Fibroblast of peridontal ligament (primary cell): ENCODE measurements around the gene MCUR1.
"Not testable (repeated sequence)": the region's sequence is repeated elsewhere in the genome, so short reads cannot be mapped to it uniquely, and the experiment has no call there.

ENCODE experiments used
- DNase-seq: peaks from one replicate; pipeline ENCODE4 v3.0.0-alpha.2; 2010; ENCODE audit errors: extremely low read depth

The MCUR1 gene

DNA sequence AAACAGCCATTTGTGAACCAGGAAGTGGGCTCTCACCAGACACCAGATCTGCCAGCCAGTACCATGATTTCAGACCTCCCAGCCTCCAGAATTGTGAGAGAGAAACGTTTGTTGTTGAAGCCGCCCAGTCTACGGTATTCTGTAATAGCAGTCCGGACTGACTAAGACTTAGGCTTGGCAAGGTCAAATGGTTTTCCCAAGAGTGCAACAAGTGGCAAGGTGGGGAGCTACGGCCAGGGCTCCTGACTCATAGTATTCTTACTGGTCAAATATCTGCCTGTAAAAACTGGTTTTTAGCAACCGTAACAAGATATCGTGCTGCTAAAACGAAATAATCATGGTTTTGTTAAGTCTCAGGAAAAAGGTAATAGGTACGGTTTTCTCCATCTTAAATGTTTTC, 37.8 kb downstream of the MCUR1 start:
- DNase-seq, result no peak

DNA sequence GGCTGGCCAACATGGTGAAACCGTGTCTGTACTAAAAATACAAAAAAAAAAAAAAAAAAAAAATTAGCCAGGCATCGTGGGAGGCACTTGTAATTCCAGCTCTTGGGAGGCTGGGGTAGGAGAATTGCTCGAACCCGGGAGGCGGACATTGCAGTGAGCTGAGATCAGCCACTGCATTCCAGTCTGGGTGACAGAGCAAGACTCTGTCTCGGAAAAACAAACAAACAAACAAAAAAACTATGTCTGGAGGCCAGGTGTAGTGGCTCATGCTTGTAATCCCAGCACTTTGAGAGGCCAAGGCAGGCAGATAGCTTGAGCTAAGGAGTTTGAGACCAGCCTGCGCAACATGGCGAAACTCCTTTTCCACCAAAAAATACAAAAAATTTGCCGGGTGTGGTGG, 38.9 kb downstream of the MCUR1 start:
- DNase-seq, result not testable (repeated sequence)

DNA sequence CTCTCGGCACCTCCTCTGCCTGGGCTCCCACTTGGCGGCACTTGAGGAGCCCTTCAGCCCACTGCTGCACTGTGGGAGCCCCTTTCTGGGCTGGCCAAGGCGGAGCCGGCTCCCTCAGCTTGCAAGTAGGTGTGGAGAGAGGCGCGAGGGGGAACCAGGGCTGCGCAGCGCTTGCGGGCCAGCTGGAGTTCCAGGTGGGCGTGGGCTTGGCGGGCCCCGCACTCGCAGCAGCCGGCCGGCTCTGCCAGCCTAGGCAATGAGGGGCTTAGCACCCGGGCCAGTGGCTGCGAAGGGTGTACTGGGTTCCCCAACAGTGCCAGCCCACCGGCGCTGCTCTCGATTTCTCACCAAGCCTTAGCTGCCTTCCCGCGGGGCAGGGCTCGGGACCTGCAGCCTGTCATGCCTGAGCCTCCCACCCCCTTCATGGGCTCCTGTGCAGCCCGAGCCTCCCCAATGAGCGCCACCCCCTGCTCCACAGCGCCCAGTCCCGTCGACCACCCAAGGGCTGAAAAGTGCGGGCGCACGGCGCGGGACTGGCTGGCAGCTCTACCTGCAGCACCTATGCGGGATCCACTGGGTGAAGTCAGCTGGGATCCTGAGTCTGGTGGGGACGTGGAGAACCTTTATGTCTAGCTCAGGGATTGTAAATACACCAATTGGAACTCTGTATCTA, 41.9 kb downstream of the MCUR1 start:
- not testable (repeated sequence) for DNase-seq

DNA sequence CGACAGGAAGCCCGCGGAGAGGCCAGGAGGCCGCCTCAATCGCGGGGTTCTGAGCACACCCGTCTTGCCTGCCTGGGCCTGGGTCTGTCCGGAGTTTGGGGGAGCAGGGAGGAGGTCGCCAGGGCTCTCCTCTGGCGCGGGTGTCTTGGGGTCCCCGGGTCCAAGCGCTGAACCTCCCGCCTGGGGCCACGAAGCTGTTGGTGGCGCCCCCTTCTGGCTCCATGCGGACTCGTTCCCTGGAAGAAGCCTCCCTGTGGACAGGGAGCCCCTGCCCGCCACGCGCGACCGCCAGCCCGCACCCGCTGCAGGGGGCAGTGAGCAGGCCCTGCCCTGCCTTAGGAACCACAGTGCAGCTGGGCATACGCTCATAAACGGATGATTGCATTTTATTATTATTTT, 44.7 kb downstream of the MCUR1 start:
- no peak for DNase-seq

DNA sequence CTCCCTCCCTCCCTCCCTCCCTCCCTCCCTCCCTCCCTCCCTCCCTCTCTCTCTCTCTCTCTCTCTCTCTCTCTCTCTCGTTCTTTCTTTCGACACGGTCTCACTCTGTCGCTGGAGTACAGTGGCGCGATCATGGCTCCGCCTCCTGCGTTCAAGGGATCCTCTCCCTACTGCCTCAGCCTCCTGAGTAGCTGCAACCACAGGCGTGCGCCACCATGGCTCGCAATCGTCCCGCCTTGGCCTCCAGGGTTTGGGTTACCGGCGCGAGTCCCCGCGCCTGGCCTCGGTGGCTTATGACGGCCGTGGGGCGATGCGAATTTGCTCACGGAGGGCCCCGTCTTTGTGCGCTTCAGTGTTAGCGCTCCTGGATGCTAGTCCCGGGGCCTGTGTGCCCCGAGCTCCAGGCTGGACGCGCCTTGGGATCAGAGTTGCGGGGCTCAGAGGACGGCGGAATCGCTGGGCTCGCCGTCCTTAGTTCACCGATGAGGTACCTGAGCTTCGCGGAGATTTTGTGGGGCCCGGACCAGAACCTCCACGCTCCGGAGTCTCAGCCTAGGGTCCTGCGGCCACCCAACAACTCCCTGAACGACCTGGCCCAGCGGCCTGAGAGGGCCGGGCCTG, 45.2 kb downstream of the MCUR1 start:
- DNase-seq, result no peak

DNA sequence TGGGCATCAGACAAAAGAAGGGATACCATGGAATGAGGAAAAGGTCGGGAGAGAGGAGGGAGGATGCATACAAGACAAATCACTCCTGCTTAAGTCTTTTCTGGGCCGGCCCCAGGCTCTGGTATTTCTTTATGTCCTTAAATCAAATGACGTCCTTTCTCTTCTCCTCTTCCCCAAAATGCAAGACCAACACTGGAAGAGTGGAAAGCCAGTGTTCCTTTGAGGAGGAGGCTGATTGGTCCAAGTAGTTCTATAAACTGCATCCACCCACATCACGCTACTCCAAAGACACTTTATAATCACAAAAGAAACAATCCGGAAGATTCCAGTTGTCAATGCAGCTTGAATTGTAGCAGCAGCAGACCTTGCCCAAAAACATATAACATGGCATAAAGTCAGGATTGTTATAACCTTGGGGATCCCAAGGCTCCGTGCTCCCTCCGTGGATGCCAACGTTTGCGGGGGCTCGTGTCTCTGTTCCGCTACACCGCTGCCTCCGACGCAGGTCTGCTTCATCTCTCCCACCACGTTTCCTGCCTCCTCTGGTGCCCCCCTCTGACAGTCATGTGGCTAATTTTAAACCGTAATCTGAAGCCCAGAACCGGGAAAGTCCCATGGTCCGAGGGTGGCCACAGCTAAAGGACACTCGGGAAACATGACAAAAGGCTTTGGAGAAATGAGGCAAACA, 47.1 kb downstream of the MCUR1 start:
- DNase-seq, result peak; percentile 75

DNA sequence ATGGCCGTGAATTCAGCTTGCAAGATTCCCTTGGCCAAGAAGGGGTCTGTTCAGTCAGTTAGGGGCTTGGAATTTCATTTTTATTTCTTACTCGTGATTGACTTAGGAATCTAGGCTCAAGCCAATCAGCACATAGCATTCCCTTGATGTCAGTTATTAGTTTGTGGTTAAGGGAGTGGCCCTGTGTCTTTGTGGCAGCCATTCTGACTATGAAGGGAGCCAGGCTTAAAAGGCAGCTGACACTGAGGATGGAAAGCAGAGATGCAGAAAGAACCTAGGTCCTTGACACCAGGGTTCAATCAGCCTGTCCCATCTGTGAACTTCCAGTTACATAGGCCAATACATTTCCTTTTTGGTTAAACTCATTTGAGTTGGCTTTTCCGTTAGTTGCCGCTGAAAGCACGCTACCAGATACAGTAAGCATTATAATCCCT, 48.1 kb downstream of the MCUR1 start:
- peak; percentile 80 for DNase-seq

DNA sequence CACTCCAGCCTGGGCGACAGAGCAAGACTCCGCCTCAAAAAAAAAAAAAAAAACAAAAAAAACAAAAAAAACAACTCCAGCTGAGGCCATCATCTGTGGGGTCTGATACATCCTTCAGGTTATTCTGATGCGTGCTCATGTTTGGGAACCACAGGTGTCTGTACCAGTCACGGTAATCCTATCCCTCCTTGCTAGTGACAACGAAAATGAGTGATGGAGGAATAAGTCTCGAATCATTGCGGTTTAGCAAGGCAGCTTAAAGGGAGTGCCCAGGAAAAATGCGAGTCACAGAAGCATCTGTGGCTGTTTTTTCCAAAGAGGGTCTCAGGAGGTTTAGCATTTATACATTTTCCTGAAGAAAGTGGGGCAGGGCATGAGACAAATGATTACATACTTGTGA, 48.8 kb downstream of the MCUR1 start:
- DNase-seq, result peak; percentile 47

DNA sequence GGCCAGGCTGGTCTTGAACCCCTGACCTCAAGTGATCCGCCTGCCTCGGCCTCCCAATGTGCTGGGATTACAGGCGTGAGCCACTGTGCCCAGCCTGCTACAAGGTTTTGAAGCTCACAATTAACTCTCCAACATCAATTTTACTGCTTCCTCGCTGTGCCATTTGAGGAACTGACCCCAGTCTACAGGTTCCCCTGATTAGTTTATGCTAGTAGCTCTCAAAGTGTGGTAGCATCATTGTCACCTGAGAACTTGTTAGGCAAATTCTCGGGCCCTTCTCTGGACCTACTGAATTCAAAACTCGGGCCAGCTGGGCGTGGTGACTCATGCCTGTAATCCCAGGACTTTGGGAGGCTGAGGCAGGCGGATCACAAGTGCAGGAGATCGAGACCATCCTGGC, 49.4 kb downstream of the MCUR1 start:
- no peak for DNase-seq

DNA sequence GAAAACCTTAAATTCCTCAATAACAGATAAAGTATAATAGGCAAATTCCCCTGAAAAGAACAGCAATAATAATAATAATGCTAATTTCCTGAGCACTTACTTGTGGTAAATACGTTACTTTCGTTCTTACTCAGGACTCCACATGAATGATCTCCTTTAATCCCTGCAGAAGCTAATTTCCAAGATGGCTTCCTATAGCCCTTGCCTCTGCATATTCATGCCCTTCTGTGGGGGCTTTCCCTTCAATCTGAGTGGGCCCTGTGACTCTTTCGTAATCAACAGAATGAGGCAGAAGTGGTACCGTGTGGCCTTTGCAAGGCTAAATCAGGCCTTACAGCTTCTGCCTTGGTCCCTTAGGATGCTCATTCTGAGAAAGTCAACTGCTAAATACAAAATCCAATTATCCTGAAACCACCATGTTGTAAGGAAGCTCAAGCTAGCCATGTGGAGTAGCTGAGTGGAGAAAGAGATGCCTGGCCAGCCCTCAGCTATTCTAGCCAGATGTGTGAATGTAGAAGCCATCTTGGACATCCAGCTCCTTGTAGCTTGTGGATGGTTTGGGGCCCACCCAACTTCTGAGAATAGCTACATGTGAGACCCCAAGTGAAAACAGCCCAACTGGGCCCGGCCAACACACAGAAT, 50.5 kb downstream of the MCUR1 start:
- no peak for DNase-seq

DNA sequence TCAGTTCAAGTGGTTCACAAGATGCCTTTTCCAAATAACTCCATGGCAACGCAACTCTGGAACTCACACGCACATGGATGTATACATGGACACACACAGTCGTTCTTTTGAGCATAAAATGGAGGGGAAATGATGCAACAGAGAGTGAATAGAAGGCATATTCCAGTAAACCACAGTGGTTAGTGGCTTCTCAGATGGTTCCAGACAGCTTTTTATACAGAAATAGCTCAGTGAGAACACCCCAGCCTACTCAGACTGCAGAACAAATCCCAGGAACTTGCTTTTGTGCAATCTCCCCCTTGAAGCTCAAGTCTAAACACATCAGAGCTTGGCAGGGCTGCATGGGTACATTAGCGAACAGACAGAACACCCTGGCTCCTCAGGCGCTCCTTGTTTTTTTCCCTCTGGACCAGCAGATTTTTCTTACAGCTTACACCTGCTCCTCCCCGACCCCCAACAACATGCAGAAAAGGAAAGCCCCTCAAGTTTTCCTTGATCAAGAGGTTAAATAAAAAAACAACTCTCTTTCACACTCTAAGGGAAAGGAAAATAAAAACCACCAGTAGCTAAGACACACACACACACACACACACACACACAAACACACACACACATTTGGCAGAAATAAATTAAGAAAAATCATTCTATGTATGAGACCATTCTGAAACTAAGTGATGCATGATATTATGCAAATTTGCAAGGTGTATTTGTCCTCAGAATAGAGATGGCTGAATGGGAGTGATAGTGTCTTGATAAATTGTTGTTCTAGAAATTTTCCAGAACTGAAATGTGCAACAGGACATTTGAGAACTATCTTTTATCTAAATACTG, 51.5 kb downstream of the MCUR1 start:
- peak; percentile 99 for DNase-seq

DNA sequence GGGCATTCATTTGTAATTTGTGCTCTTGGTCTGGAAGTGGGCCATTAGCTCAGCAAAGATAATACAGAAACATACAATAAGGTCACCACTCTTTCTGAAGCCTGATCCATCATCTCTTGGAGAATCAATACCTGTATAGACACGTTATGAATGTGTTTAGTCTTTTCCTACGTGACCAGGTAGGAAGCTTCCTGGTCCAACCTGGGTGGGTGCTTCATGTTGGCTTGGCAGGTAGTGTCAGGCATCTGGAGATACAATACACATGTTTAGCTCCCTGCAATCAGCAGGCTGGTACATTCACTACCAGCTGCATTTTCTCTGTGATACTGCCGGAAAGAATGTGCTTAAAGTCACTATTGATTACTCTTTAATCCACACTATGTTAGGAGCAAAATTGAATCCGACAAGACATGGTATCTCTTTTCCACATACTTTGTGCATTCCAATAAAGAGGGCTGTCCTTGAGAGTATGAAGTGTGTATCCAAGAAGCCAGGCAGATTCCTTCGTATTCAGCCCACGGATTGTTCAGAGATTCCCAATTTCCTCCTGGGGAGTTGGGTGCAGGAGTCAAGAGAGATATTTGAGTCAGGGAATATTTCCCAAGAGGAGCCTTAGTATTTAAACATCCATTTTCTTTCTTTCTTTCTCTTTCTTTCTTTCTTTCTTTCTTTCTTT, 52.9 kb downstream of the MCUR1 start:
- peak; percentile 80 for DNase-seq

DNA sequence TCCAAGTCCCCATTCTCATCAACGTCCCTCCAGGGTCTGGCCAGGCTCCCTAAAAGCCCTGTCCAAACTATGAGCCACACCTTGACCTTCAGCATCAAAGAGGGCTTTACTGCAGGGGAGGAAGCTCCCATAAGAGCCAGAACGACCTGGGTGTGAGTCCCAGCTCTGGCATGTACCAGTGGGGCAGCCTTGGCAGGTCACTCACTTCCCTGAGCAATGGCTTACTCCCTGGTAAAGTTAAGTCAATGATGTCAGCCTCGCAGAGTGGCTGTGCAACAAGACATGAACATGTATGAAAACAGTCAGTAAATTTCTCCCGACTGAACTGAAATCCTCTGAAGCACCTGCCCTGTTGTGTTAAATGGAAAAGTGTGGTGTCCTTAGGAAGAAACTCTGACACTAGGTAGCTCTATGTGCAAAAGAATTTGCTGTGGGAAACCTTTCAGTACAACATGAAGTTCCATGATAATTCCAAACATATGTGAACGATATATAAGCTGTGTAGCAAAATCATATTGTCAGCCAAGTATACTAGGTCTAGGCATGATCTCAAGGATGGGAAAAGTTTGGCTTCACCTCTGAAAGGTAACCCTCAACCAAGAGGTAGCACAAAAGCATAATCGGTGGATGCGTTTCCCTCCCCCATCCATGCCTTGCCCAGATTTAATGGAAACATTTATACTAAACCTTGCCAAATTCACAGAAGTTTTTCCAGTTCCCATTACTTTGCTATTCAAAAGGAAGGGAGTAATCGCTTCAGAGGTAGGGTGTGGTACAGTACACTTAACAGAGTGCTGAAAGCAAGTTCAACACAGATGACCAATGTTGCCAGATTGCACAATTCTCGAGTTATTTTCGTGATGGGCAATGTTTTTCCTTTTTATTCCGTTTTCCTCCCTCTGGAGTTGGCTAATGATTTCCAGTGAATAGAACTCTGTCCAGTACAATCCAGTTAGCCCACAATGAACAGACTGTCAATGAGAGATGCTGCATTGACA, 53.8 kb downstream of the MCUR1 start:
- DNase-seq, result peak; percentile 98

DNA sequence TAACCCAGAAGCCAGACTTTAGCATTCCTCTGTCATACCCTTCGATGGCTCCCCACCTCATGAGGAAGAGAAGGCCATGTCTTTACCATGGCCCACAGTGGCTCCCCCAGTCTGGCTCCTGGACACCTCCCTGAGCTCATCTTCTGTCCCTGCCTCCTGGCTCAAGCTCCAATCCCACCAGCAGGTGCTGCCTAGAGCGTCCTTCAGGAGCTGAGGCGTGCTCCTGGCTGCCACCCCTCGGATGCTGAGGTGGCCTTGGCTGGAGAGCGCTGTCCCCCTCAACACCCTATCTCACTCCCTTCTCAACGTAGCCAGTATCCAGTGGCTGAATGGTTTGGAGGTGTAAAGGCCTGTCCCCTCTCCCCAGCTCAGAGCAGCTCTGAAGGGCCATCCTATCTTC, 55.3 kb downstream of the MCUR1 start:
- no peak for DNase-seq

DNA sequence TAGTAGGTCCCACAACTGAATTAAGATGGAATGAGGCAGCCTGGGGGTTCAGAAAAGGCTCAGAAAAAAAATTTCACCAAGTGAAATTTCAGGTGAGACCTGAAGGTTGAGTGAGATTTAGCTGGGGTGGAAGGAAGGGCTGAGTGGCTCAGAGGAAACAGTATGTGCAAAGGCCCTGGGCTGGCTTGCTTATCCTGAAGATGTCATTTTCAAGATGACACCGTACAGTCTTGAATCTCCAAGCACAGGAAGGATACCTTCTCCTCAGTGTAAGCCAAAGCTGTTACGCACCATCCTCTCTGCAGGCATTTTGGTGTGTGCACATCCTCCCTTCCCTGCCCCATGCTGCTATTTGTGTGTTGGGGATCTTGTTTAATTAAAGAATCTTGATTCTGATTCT, 59.7 kb downstream of the MCUR1 start:
- DNase-seq, result no peak

DNA sequence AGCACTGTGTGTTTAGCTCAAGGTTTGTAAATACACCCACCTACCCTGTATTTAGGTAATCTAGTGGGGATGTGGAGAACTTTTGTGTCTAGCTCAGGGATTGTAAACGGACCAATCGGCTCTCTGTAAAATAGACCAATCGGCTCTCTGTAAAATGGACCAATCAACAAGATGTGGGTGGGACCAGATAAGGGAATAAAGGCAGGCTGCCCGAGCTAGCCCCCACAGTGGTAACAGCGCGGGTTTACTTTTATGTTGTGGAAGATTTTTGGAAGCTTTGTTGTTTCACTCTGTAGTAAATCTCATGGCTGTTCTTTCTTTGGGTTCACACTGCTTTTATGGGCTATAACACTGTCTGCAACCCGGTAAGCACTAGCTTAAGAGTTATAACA, 70.6 kb downstream of the MCUR1 start:
- DNase-seq, result no peak

DNA sequence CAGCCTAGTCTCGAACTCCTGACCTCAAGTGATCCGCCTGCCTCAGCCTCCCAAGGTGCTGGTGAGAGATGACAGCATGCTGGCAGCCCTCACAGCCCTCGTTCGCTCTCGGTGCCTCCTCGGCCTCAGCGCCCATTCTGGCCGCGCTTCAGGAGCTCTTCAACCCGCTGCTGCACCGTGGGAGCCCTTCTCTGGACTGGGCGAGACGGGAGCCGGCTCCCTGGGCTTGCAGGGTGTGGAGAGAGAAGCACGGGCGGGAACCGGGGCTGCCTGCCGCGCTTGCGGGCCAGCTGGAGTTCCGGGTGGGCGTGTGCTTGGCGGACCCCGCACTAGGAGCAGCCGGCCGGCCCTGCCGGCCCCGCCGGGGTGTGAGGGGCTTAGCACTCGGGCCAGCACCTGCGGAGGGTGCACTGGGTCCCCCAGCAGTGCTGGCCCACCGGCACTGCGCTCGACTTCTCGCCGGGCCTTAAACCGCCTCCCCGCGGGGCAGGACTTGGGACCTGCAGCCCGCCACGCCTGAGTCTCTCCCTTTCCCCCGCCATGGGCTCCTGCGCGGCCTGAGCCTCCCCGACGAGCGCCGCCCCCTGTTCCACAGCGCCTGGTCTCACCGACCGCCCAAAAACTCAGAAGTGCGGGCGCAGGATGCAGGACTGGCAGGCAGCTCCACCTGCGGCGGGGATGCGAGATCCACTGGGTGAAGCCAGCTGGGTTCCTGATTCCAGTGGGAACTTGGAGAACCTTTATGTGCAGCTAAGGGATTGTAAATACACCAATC, 71.2 kb downstream of the MCUR1 start:
- DNase-seq, result no peak

DNA sequence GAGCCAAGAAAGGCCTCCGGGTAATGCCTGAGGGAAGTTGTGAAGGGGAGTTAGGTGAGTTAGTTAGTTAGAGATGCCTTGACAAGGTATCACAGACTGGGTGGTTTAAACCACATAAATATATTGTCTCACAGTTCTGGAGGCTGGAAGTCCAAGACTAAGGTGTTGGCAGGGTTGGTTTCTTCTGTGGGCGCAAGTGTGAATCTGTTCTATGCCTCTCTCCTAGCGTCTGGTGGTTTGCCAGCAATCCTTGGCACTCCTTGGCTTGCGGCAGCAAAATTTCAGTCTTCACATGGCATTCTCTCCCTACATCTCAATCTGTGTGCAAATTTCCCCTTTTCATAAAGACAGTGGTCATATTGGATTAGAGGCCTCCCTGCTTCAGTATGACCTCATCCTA, 73.0 kb downstream of the MCUR1 start:
- DNase-seq, result no peak
